A549 (cell line): ENCODE data around the gene CT47A1. TPM values are rescaled to one million over a fixed set of nuclear protein-coding genes. Genes with fewer than 3 reads are reported as not detected.
"Not testable (repeated sequence)": the region's sequence is repeated elsewhere in the genome, so short reads cannot be mapped to it uniquely, and the experiment has no call there.

Experiments
- ATAC-seq, 2 experiments: fragments of 200-7000 bp in 1 of 2; fragments of >200 bp in 1 of 2; cut with Nextera tagmentation in 1 of 2; cut with Tn5 transposase in 1 of 2; 3 replicates each; pipeline versions ENCODE4 v1.8.0 to v1.9.1; 2018 to 2020; ENCODE audit warnings: mild to moderate bottlenecking in 1 of 2, moderate library complexity in 1 of 2
- CTCF ChIA-PET: fragments of 300-600 bp; sonication (Branson Sonifier 250); formaldehyde crosslinking; extraction: SDS; loops from one replicate; lab custom pipeline; 2021; ENCODE audit warnings: antibody characterized with exemption, inconsistent platforms; lab: Yijun Ruan, JAX
- POLR2A ChIA-PET: fragments of 350-600 bp; formaldehyde crosslinking; extraction: SDS; loops from one replicate; lab custom pipeline; 2021; ENCODE audit warnings: antibody characterized with exemption, inconsistent platforms; lab: Yijun Ruan, JAX
- DNase-seq, 2 experiments: peaks; one replicate each; pipeline versions ENCODE4 v3.0.0 to v3.0.0-alpha.2; 2011 to 2016; ENCODE audit warnings: low read depth in 1 of 2, low spot score in 1 of 2
- FAIRE-seq: peaks from 2 replicates; lab custom pipeline; 2011; peaks lifted over from hg19 to GRCh38; lab: Jason Lieb, UNC
- H3K27ac ChIP-seq, 2 experiments: fragments of >200 bp; sonication (Bioruptor Twin); formaldehyde crosslinking; 3 replicates each; pipeline ENCODE4 v1.5.1; 2016 to 2017
- H3K4me1 ChIP-seq: fragments of >200 bp; sonication (Bioruptor Twin); formaldehyde crosslinking; 3 replicates; pipeline ENCODE4 v1.6.1; 2016
- H3K4me2 ChIP-seq: fragments of >200 bp; sonication (Bioruptor Twin); formaldehyde crosslinking; 3 replicates; pipeline ENCODE4 v1.6.1; 2016
- H3K4me3 ChIP-seq: fragments of >200 bp; sonication (Bioruptor Twin); formaldehyde crosslinking; 3 replicates; pipeline ENCODE4 v1.5.1; 2016
- H3K9me3 ChIP-seq: fragments of >200 bp; sonication (Bioruptor Twin); formaldehyde crosslinking; 3 replicates; pipeline ENCODE4 v1.6.1; 2016
- BHLHE40 ChIP-seq: IDR thresholded peaks from 2 replicates; pipeline ENCODE4 v1.6.1; 2012; ENCODE audit warnings: low read depth, low read length, inconsistent platforms
- FOSL2 ChIP-seq, 2 experiments: fragments of 450-650 bp in 1 of 2; fragments of >200 bp in 1 of 2; sonication (Bioruptor Twin) in 1 of 2; formaldehyde crosslinking; IDR thresholded peaks; 2 replicates each; pipeline versions ENCODE4 v1.5.0 to v1.6.1; 2016 to 2020; ENCODE audit warnings: mild to moderate bottlenecking in 1 of 2, moderate library complexity in 1 of 2
- GATA3 ChIP-seq: IDR thresholded peaks from 2 replicates; pipeline ENCODE4 v1.6.1; 2012; ENCODE audit warnings: borderline replicate concordance
- HDAC2 ChIP-seq: fragments of 200-600 bp; sonication (generic); IDR thresholded peaks from 2 replicates; pipeline ENCODE4 v1.6.1; 2016
- KDM1A ChIP-seq: fragments of 200-600 bp; sonication (generic); IDR thresholded peaks from 2 replicates; pipeline ENCODE4 v1.6.1; 2016; ENCODE audit warnings: low read depth, mild to moderate bottlenecking
- MAZ ChIP-seq: fragments of 150-350 bp; IDR thresholded peaks from 2 replicates; pipeline ENCODE4 v1.6.1; 2014; ENCODE audit warnings: antibody characterized with exemption, low read depth, low read length, borderline replicate concordance
- RCOR1 ChIP-seq: fragments of 150-350 bp; IDR thresholded peaks from 2 replicates; pipeline ENCODE4 v1.6.1; 2014; ENCODE audit warnings: antibody characterized with exemption, low read length, low read depth
- RNF2 ChIP-seq: fragments of 200-600 bp; sonication (generic); IDR thresholded peaks from 2 replicates; pipeline ENCODE4 v1.6.1; 2016; ENCODE audit warnings: low read depth, mild to moderate bottlenecking, antibody characterized with exemption, moderate library complexity, borderline replicate concordance
- SMC3 ChIP-seq: fragments of >200 bp; sonication (Bioruptor Twin); formaldehyde crosslinking; IDR thresholded peaks from 3 replicates; pipeline ENCODE4 v1.6.1; 2018; ENCODE audit warnings: inconsistent platforms
- SREBF2 ChIP-seq: fragments of 450-650 bp; IDR thresholded peaks from 2 replicates; pipeline ENCODE4 v1.6.1; 2014; ENCODE audit warnings: mild to moderate bottlenecking, moderate library complexity
- WGBS: methylation state at CpG from one replicate; pipeline ENCODE4 v1.1.6; 2017; ENCODE audit errors: missing lambda C conversion rate; 5-methylcytosine and 5-hydroxymethylcytosine counted together
- polyA minus RNA-seq: library from RNA; depleted of rRNA, polyadenylated mRNA; stranded (reverse); fragments of >200 nt; gene quantifications from 2 replicates; pipeline ENCODE4 v1.2.3, GENCODE V29; 2011; rRNA and poly(A)+ RNA removed
- polyA plus RNA-seq, 4 experiments: library from polyadenylated mRNA; depleted of rRNA in 3 of 4; stranded (reverse); fragments of >200 nt; fragmentation: RNase III in 1 of 4; extraction: RNeasy Plus Mini Kit Qiagen cat#74134 plus additional on column Dnase treatment in 1 of 4; gene quantifications; 2 replicates in 3 of 4; 3 replicates in 1 of 4; pipeline ENCODE4 v1.2.3, GENCODE V29; 2011 to 2017
- TF ChIP-seq, protein P1 (sequence below): fragments of 450-650 bp; IDR thresholded peaks from 2 replicates; pipeline ENCODE4 v1.6.1; 2014; ENCODE audit warnings: antibody characterized with exemption
- TF ChIP-seq, protein P2 (sequence below): fragments of >200 bp; sonication (Bioruptor Twin); formaldehyde crosslinking; IDR thresholded peaks from 3 replicates; pipeline ENCODE4 v1.5.1; 2016
- TF ChIP-seq, protein P3 (sequence below): fragments of 200-600 bp; sonication (generic); IDR thresholded peaks from 2 replicates; pipeline ENCODE4 v1.6.1; 2016; ENCODE audit warnings: antibody characterized with exemption, mild to moderate bottlenecking, moderate library complexity
- TF ChIP-seq, protein P4 (sequence below): fragments of 250-450 bp; sonication (Bioruptor Pico); IDR thresholded peaks from 2 replicates; pipeline ENCODE4 v1.5.0; 2021; ENCODE audit warnings: mild to moderate bottlenecking, moderate library complexity, borderline replicate concordance
- TF ChIP-seq, protein P5 (sequence below): IDR thresholded peaks from 2 replicates; pipeline ENCODE4 v1.6.1; 2012

Gene CT47A1
- polyA plus RNA-seq (2011; rRNA removed), result not detected in 2 replicates
- polyA plus RNA-seq (2012; cell fraction: cytosol; rRNA removed), result not detected in 2 replicates
- polyA plus RNA-seq (2012; cell fraction: nucleus; rRNA removed), result not detected in 2 replicates
- not detected in 3 replicates for polyA plus RNA-seq (2017; fragmentation: RNase III; extraction: RNeasy Plus Mini Kit Qiagen cat#74134 plus additional on column Dnase treatment)
- polyA minus RNA-seq, result not detected in 2 replicates

DNA sequence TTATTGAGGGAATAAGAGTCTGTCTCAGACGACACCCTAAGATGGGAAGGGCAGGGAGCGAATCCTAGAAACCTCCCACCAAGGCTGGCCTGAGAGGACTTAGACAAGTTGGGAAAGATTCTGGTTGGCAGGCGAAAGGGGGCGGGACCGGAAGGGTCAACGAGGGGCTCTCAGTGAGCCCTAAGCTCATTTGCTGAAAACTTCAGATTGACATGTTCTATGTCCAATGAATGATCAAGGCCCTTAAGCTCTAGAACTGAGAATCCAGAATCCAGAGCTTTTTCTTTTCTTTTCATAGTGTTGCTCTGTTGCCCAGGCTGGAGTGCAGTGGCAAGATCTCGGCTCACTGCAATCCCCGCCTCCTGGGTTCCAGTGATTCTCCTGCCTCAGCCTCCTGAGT lies at the start of gene CT47A1:
Gene CT47A1 (minus strand): TSS at position 101 of the 400 bp plus-strand sequence. CDS start 231 bp downstream, outside the sequence.
- POLR2A ChIA-PET, H3K9me3 ChIP-seq, FAIRE-seq: not testable (repeated sequence)

DNA sequence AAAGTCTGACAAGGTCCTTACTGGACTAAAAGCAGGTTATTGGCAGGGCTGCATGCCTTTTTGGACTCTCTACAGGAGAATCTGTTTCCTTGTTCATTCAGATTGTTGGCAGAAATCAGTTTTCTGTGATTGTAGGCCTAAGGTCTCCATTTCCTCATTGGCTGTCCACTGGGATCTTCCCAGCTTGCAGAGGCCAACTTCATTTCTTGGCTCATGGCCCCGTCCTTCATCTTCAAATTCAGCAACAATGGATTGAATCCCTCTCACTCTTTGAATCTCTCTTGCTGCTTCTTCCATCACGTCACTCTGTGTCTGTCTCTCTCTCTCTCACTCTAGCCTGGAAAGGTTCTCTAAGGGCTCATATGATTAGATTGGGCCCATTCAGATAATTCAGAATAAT lies 47.0 kb upstream of the CT47A1 start:
- Histone ChIP-seq H3K4me1 (no peaks in the 10 kb centered on the region), H3K4me2 (no peak overlapping the region), H3K9me3 (no peaks in the 10 kb centered on the region), H3K27ac (no peak overlapping the region), H3K4me3 (no peak overlapping the region)
- DNase-seq (no peak), ATAC-seq (no peak), FAIRE-seq (no peak)
- CTCF ChIA-PET, result interaction anchor here (0.9 to 1.2 kb wide), 2 partner anchors 13 to 15 kb away, joined by 3 read pairs; partner anchors contain the start of gene GLUD2
- TF ChIP-seq RCOR1 (no peak), GATA3 (no peak), SREBF2 (no peak)
- TF ChIP-seq, protein P1, sequence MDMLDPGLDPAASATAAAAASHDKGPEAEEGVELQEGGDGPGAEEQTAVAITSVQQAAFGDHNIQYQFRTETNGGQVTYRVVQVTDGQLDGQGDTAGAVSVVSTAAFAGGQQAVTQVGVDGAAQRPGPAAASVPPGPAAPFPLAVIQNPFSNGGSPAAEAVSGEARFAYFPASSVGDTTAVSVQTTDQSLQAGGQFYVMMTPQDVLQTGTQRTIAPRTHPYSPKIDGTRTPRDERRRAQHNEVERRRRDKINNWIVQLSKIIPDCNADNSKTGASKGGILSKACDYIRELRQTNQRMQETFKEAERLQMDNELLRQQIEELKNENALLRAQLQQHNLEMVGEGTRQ, result no peak
- POLR2A ChIA-PET, result no interaction called here
- 2% methylated on average over 2 of the region's 2 CpGs for WGBS

More for the DNA sequence above, at the start of gene CT47A1:
- DNase-seq, H3K4me1 ChIP-seq, CTCF ChIA-PET, H3K4me2 ChIP-seq, ATAC-seq, H3K4me3 ChIP-seq, H3K27ac ChIP-seq: not testable (repeated sequence)
- no CpG with 5 or more reads among the region's 8 CpGs for WGBS

DNA sequence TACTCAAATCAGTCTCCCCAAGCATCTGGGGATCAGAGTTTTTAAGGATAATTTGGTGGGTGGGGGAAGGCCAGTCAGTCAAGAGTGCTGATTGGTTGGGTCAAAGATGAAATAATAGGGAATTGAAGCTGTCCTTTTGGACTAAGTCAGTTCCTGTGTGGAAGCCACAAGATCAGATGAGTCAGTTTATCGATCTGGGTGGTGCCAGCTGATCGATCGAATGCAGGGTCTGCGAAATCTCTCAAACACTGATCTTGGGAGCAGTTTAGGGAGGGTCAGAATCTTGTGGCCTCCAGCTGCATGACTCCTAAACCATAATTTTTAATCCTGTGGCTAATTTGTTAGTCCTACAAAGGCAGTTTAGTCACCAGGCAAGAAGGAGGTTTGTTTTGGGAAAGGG lies 44.5 kb upstream of the CT47A1 start:
- ChIA-PET CTCF (no interaction called here), POLR2A (no interaction called here)
- no peaks in the 10 kb centered on the region for H3K4me1 ChIP-seq
- ATAC-seq (no peak), FAIRE-seq (no peak), DNase-seq (no peak)
- H3K27ac ChIP-seq, result no peak overlapping the region
- H3K4me3 ChIP-seq, result no peak overlapping the region
- 29% methylated on average over 4 of the region's 4 CpGs for WGBS
- no peaks in the 10 kb centered on the region for H3K9me3 ChIP-seq
- TF ChIP-seq, protein P2, sequence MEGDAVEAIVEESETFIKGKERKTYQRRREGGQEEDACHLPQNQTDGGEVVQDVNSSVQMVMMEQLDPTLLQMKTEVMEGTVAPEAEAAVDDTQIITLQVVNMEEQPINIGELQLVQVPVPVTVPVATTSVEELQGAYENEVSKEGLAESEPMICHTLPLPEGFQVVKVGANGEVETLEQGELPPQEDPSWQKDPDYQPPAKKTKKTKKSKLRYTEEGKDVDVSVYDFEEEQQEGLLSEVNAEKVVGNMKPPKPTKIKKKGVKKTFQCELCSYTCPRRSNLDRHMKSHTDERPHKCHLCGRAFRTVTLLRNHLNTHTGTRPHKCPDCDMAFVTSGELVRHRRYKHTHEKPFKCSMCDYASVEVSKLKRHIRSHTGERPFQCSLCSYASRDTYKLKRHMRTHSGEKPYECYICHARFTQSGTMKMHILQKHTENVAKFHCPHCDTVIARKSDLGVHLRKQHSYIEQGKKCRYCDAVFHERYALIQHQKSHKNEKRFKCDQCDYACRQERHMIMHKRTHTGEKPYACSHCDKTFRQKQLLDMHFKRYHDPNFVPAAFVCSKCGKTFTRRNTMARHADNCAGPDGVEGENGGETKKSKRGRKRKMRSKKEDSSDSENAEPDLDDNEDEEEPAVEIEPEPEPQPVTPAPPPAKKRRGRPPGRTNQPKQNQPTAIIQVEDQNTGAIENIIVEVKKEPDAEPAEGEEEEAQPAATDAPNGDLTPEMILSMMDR, result no peak
- TF ChIP-seq MAZ (no peak), SMC3 (no peak), BHLHE40 (no peak), KDM1A (no peak), FOSL2 (IDR thresholded peaks at IDR 0.05) (no peak), FOSL2 (CRISPR knock-in tag; IDR thresholded peaks at IDR 0.05) (no peak), HDAC2 (no peak), SREBF2 (no peak), RNF2 (no peak)
- TF ChIP-seq, protein P3, sequence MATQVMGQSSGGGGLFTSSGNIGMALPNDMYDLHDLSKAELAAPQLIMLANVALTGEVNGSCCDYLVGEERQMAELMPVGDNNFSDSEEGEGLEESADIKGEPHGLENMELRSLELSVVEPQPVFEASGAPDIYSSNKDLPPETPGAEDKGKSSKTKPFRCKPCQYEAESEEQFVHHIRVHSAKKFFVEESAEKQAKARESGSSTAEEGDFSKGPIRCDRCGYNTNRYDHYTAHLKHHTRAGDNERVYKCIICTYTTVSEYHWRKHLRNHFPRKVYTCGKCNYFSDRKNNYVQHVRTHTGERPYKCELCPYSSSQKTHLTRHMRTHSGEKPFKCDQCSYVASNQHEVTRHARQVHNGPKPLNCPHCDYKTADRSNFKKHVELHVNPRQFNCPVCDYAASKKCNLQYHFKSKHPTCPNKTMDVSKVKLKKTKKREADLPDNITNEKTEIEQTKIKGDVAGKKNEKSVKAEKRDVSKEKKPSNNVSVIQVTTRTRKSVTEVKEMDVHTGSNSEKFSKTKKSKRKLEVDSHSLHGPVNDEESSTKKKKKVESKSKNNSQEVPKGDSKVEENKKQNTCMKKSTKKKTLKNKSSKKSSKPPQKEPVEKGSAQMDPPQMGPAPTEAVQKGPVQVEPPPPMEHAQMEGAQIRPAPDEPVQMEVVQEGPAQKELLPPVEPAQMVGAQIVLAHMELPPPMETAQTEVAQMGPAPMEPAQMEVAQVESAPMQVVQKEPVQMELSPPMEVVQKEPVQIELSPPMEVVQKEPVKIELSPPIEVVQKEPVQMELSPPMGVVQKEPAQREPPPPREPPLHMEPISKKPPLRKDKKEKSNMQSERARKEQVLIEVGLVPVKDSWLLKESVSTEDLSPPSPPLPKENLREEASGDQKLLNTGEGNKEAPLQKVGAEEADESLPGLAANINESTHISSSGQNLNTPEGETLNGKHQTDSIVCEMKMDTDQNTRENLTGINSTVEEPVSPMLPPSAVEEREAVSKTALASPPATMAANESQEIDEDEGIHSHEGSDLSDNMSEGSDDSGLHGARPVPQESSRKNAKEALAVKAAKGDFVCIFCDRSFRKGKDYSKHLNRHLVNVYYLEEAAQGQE, result no peak
- TF ChIP-seq, protein P4, sequence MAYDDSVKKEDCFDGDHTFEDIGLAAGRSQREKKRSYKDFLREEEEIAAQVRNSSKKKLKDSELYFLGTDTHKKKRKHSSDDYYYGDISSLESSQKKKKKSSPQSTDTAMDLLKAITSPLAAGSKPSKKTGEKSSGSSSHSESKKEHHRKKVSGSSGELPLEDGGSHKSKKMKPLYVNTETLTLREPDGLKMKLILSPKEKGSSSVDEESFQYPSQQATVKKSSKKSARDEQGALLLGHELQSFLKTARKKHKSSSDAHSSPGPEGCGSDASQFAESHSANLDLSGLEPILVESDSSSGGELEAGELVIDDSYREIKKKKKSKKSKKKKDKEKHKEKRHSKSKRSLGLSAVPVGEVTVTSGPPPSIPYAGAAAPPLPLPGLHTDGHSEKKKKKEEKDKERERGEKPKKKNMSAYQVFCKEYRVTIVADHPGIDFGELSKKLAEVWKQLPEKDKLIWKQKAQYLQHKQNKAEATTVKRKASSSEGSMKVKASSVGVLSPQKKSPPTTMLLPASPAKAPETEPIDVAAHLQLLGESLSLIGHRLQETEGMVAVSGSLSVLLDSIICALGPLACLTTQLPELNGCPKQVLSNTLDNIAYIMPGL, result no peak
- TF ChIP-seq, protein P5, sequence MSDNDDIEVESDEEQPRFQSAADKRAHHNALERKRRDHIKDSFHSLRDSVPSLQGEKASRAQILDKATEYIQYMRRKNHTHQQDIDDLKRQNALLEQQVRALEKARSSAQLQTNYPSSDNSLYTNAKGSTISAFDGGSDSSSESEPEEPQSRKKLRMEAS, result no peak
- no peak overlapping the region for H3K4me2 ChIP-seq
